ENCODE measurements around the gene ATP2B2.

The ATP2B2 gene

GRCh38 chr3:10393514-10393913 is 111.9 kb downstream of the ATP2B2 start:
- H3K4me3 ChIP-seq (ENCODE audit: low read depth, low read length) = no peak overlapping the region
- TF ChIP-seq MAX (IDR thresholded peaks at IDR 0.05; ENCODE audit: low read depth, low read length) (no peak), CTCF (IDR thresholded peaks at IDR 0.05; ENCODE audit: low read depth, low read length) (no peak), POLR2A (IDR thresholded peaks at IDR 0.05; ENCODE audit: extremely low read depth, insufficient read length) (no peak), MYC (IDR thresholded peaks at IDR 0.05; ENCODE audit: low read depth, low read length) (no peak)
- DNase-seq (ENCODE audit: low read depth) = no peak

GRCh38 chr3:10392906-10393461 is 112.4 kb downstream of the ATP2B2 start:
- DNase-seq (ENCODE audit: low read depth) = no peak
- TF ChIP-seq POLR2A (IDR thresholded peaks at IDR 0.05; ENCODE audit: extremely low read depth, insufficient read length) (no peak), MYC (IDR thresholded peaks at IDR 0.05; ENCODE audit: low read depth, low read length) (no peak), MAX (IDR thresholded peaks at IDR 0.05; ENCODE audit: low read depth, low read length) (no peak), CTCF (IDR thresholded peaks at IDR 0.05; ENCODE audit: low read depth, low read length) (no peak)
- H3K4me3 ChIP-seq (ENCODE audit: low read depth, low read length) = no peak overlapping the region

GRCh38 chr3:10392244-10392643 is 113.1 kb downstream of the ATP2B2 start:
- TF ChIP-seq CTCF (IDR thresholded peaks at IDR 0.05; ENCODE audit: low read depth, low read length) (peak; percentile 5), MAX (IDR thresholded peaks at IDR 0.05; ENCODE audit: low read depth, low read length) (no peak)
- H3K4me3 ChIP-seq (ENCODE audit: low read depth, low read length) = no peak overlapping the region
- DNase-seq (ENCODE audit: low read depth) = peak; percentile 27

GRCh38 chr3:10391391-10391790 is 114.0 kb downstream of the ATP2B2 start:
- DNase-seq (ENCODE audit: low read depth) = peak; percentile 61
- H3K4me3 ChIP-seq (ENCODE audit: low read depth, low read length) = no peak overlapping the region
- TF ChIP-seq MAX (IDR thresholded peaks at IDR 0.05; ENCODE audit: low read depth, low read length) (no peak), MYC (IDR thresholded peaks at IDR 0.05; ENCODE audit: low read depth, low read length) (no peak), CTCF (IDR thresholded peaks at IDR 0.05; ENCODE audit: low read depth, low read length) (no peak), POLR2A (IDR thresholded peaks at IDR 0.05; ENCODE audit: extremely low read depth, insufficient read length) (no peak)

- no peak for TF ChIP-seq CTCF (IDR thresholded peaks at IDR 0.05; ENCODE audit: low read depth, low read length)
- no peak for TF ChIP-seq POLR2A (IDR thresholded peaks at IDR 0.05; ENCODE audit: extremely low read depth, insufficient read length)
- no peak for TF ChIP-seq MYC (IDR thresholded peaks at IDR 0.05; ENCODE audit: low read depth, low read length)
- TF ChIP-seq MAX (IDR thresholded peaks at IDR 0.05; ENCODE audit: low read depth, low read length) = no peak
- no peak for DNase-seq (ENCODE audit: low read depth)
- no peak overlapping the region for H3K4me3 ChIP-seq (ENCODE audit: low read depth, low read length)
Measured at GRCh38 chr3:10390641-10391373, 114.6 kb downstream of the ATP2B2 start.
